HG03520 (cell line): ENCODE measurements around the gene MYO7B.
A peak's percentile ranks its signal among the peaks of the same experiment; 100 is the strongest.

Experiments
- ATAC-seq: cut with Tn5 transposase; IDR thresholded peaks from one replicate; pipeline ENCODE4 v1.9.1; 2021; ENCODE audit warnings: mild to moderate bottlenecking, moderate library complexity; ENCODE audit not compliant: unreplicated experiment

MYO7B gene

GRCh38 chr2:127634626-127635379 lies 99.3 kb downstream of the MYO7B start:
- ATAC-seq, result no peak

- no peak for ATAC-seq
Measured at GRCh38 chr2:127635380-127636237, 100.1 kb downstream of the MYO7B start.

GRCh38 chr2:127636248-127637235 lies 101.1 kb downstream of the MYO7B start:
- ATAC-seq, result no peak

DNA sequence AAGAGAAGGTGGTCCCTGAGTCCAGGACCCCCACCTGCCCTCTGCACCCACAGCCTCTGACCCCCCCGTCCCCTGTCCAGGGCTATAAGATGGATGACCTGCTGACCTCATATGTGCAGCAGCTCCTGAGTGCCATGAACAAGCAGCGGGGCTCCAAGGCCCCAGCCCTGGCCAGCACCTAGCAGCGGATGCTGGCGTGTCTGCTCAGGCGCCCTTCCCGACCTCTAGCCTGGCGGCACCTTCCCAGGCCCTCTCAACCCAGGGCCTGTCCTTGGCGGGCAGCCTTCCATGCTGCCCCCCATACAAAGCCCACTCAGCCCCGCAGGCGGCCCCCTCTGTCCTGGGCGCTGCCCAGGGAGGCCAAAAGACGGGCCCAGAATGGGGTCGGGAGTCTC lies 101.8 kb downstream of the MYO7B start:
- ATAC-seq, result no peak

GRCh38 chr2:127637725-127638252 lies 102.3 kb downstream of the MYO7B start:
- no peak for ATAC-seq

DNA sequence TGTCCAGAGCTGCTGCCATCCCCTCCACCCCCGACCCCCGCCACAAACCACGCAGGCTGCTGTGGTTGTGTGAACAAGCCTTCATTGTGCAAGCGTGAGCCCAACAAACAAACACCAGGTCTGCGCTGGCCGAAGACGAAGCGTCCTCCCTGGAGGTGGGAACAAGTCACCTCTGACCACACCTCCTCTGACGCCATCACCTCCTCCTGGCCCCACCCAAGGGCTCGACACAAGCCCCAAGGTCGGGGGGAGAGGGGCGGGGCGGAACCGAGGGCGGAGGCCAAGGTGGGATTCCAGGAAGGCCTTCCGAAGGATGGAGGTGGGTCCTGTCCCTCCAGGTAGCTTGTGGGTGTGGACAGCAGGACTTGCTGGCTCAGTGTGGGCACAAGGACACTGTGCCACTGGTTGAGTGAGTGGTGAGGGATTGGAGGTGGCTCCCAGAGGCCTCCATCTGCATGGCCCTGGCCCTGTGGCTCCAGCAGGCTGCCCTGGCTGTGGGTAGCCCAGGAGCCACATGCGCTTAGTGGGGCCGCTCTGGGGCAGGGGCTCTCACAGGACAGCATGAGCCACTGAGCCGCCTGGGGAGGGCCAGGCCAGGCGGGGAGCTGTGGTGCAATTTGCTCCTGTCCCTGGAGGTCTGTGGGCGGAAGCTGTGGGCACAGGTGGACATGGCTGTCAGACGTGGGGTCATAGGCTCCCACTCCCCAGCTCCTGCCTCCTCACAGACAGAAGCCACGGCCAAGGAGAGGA lies 103.1 kb downstream of the MYO7B start:
- no peak for ATAC-seq

DNA sequence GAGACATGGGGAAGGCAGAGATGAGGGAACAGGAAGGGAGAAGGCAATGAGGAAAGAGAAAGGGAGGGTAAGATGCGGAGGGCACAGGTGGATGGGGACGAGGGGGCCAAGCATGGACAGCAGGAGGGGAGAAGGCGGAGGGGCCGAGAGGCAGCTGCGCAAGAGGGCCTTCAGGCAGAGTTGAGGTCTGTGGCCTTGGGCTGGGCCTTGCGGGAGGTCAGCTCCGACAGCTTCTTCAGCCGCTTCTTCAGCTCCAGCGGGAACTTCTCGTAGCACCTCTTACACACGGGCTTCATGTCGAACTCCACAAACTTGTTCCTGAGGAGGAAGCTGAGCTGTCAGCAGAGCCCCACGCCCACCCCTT lies 103.6 kb downstream of the MYO7B start:
- ATAC-seq, result no peak

DNA sequence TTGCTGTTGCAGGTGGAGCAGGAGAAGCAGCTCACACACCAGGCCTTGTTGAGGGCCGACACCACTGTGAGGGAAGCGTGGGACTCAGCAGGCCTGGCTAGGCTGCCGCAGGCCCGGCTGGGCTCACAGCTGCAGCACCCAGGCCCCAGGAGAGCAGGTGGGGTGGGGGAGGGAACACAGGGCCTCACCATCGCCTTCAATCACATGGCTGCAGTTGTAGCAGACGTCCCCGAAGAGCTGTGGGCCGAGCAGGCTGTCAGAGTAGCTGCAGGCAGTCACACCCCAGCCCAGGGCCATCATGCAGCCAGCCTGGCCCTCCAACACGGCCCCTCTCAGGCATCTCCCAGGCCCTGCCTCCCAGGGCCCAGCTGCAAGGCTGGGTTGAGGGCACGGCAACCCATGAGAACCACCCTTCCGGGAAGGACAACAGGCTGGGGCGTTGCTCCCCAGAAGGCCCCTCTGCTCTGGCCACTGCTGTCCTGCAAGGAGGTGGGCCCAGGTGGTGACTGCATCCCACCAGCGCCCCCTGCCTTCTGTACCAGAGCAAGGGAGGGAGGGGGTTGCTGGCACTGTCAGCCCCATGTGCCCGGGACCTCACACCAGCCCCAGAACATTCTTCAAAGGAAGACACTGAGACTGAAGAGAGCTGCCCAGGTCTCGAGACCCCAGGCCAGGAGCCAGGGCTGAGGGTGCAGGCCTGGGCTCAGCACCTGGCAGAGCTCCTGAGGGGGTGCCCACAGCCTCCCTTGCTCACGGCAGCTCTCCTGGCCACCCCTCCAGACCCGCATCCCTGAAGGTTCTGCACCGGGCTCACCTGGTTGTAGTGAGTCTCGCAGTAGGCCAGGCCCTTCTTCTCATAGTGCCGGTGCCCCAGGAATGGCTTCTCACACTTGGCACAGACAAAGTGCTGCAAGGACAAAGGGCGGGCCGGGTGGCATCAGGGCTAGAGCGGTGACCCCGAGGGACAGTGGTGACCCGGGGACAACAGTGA lies 104.9 kb downstream of the MYO7B start:
- ATAC-seq, result peak; percentile 37

- ATAC-seq, result no peak
Measured at GRCh38 chr2:127641133-127641532, 105.7 kb downstream of the MYO7B start.

- ATAC-seq, result no peak
Measured at GRCh38 chr2:127641846-127642507, 106.5 kb downstream of the MYO7B start.

DNA sequence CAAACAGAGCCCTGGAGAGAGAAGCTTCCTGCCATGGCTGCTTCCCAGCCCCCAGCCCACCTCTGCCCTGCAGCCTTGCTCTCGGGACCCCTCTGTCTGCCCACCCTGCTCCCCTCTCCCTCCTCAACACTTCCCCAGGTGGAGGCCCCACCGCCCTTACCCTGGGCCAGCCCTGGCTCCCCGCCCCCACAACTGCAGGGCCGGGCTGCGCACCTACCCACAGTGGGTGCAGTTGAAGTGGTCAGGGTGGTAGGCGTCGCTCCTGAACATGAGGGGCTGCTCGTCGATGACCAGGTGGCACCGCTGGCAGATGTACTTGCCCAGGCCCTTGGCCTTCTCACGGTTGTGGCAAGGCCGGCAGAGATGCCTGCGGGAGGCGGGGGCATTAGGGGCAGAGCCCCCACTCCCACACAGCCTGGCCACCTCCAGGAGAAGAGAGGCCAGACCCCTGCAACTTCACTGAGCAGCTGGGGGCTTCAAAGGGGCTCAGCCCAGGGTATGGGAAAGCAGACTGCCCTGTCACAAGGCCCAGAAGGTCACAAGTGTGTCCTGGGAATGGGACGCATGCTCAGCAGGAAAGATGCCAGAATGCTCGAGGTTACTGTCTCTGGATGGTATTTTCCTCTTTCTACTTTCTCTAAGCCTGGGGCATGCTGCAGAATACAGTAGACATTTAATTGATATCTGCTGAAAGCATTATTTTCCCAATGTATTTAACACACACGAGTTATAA lies 107.4 kb downstream of the MYO7B start:
- ATAC-seq, result no peak

DNA sequence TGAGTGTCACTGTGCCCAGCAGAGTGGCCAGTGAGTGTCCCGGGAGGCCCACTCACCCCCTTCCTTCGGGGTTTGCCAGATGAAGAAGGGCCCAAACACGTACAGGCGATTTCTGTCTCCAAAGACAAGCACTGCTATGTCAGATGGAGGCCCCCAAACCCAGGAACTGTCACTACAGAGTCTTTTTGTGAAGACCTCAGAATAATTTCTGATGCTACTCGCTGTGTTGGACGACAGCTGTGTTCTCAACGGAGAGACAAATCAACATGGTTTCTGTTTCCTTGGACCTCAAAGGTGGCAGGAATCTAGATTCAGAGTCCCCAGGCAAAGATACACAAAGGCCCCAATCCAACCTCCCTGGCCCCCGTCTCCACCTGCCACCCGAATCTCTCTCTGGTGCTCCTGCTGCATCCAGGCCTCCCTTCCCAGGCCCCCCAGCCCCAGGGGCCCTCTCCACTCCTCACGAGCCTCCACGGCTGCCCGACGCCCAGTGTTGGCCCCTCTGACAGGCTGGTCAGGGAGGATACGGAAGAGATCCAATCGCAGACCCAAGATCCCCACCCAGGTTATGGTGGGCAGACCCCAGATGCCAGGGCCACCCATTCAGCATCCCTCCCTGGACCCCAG lies 108.1 kb downstream of the MYO7B start:
- ATAC-seq, result no peak

DNA sequence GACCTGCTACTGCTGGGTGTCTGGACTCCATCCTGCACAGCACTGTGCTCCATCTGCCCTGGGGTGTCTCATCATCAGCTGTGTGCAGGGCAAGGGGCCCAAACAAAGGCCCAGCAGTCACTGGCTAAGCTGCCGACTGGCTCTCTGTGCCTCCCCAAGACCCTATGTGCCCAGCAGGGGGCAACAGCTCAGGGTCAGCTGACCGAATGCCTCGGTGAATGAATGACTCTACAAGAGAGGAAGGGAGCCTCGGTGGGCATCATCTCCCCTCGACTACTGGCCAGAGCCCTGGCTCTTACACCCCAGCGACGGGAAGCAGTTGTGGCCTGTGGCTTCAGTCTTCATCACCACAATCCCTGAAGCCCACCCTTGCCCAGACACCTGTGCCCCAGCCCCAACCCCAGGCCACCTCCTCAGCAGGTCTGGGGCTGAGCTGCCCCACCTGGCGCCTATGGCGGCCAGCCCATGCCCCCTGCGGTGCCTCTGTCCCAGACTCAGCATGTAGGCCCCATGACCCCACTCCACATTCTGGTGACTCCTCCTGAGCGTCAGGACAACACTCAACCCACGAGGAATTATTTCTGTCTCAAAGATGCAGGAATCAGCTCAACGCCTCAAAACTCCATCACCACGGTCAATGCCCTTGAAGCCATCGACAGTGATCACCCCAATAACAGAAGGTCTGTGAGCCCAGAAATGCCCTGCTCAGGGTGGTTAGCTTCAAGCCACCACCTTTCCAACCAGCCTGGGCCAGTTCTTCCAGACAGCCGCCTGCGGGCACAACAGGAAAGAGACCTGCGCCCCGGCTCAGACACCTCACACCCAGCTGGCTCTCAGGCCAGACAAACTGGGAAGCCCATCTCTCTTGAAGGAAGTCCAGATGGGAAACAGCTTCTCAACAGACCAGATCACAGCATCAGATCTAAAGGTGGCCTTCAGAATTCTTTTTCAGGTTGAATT lies 108.9 kb downstream of the MYO7B start:
- no peak for ATAC-seq

DNA sequence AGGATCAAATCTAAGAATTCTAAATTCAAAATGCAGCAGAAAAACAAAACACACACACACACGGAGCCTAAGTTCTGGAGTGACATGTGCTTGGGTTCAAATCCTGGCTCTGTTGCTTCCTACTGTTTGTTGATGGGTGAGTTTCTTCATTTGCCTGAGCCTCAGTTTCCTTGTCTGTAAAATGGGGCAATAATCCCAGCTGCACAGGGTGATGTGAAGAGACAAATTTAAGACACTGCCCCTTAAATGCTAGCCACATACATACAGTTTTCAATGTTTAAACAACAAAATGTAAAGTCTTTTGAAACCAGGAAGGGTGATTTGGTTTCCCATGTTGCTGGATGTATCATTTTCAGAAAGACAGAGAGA lies 109.5 kb downstream of the MYO7B start:
- no peak for ATAC-seq

DNA sequence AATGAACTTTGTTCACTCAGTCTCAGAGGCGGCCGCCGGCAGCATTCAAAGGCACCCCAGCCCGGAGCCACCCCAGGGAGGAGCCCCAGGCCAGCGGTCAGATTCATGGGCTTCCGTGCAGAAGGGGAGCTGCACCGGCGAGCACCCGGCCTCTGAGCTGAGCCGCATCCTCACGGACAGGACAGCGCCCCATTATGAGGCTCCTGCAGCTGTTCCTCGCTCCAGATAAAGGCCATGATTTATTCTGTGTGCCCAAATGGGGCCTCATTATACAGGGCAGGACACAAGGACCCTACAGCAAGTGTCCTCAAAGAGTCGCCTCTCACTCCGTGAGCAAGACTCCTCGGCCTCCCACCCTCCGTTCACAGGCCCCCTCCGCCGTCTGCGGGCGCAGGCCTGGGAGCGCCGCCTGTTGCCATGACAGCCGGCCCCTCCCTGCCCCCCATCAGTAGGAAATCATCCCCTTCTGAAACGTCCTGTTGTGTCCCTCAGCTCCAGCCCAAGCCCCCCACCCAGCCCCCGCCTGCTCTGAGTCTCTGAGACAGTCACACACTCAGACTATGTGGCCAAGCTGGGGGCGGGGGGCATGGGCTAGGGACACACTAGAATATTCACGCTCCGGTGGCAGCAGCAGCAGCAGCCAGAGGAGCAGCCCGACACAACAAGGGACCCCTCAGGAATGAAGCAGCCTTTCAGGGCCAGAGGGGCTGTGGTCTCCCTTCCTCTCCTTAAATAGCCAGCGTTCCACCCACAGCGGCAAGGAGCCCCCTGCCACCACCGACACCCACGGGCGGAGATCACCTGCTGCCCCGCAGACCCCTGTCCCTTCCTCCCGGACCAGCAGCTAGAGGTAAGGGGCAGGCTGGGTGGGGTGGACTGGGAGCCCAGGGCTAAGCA lies 110.2 kb downstream of the MYO7B start, which contains the start of gene GPR17:
TSS of gene GPR17 (plus strand) at position 759 of the 897 bp plus-strand sequence. CDS start 4,583 bp downstream, outside the sequence.
- ATAC-seq, result no peak
